H9 (cell line): ENCODE data around the gene SUFU. TPM values are rescaled to one million over a fixed set of nuclear protein-coding genes. Genes with fewer than 3 reads are reported as not detected.

Source experiments
- DNase-seq: peaks from one replicate; pipeline ENCODE4 v3.0.0-alpha.2; 2017
- H2AFZ ChIP-seq: one replicate; pipeline ENCODE4 v1.6.1; 2013; ENCODE audit warnings: mild to moderate bottlenecking, low read length, control low read depth, moderate library complexity
- H2AK5ac ChIP-seq: 2 replicates; pipeline ENCODE4 v1.6.1; 2013; ENCODE audit warnings: low read length, control low read depth, mixed read lengths; ENCODE audit not compliant: insufficient read length
- H2BK120ac ChIP-seq: one replicate; pipeline ENCODE4 v1.6.1; 2013; ENCODE audit warnings: low read depth, mild to moderate bottlenecking, low read length, control low read depth, inconsistent platforms; ENCODE audit not compliant: poor library complexity, severe bottlenecking
- H2BK12ac ChIP-seq: 2 replicates; pipeline ENCODE4 v1.6.1; 2013; ENCODE audit warnings: low read length, control low read depth, mixed read lengths, low read depth; ENCODE audit not compliant: insufficient read length
- H2BK15ac ChIP-seq: 2 replicates; pipeline ENCODE4 v1.6.1; 2013; ENCODE audit warnings: low read depth, low read length, control low read depth
- H2BK20ac ChIP-seq: one replicate; pipeline ENCODE4 v1.6.1; 2013; ENCODE audit warnings: low read depth, mild to moderate bottlenecking, low read length, control low read depth, inconsistent platforms; ENCODE audit not compliant: poor library complexity, severe bottlenecking
- H2BK5ac ChIP-seq: 2 replicates; pipeline ENCODE4 v1.6.1; 2013; ENCODE audit warnings: low read length, control low read depth, mixed read lengths; ENCODE audit not compliant: insufficient read length
- H3K14ac ChIP-seq: 2 replicates; pipeline ENCODE4 v1.6.1; 2013; ENCODE audit warnings: low read length, control low read depth; ENCODE audit not compliant: insufficient read depth
- H3K18ac ChIP-seq: 2 replicates; pipeline ENCODE4 v1.6.1; 2013; ENCODE audit warnings: low read depth, mild to moderate bottlenecking, mixed read lengths, low read length, control low read depth; ENCODE audit not compliant: insufficient read length
- H3K23ac ChIP-seq: 2 replicates; pipeline ENCODE4 v1.6.1; 2013; ENCODE audit warnings: low read length, control low read depth, mixed read lengths, low read depth; ENCODE audit not compliant: insufficient read length
- H3K23me2 ChIP-seq: 2 replicates; pipeline ENCODE4 v1.6.1; 2013; ENCODE audit warnings: low read depth, mild to moderate bottlenecking, mixed read lengths, low read length, control low read depth; ENCODE audit not compliant: insufficient read length, poor library complexity, severe bottlenecking
- H3K27ac ChIP-seq: 2 replicates; pipeline ENCODE4 v1.5.1; 2013; ENCODE audit warnings: low read length, control low read depth, mixed read lengths, low read depth; ENCODE audit not compliant: insufficient read length
- H3K27me3 ChIP-seq: 2 replicates; pipeline ENCODE4 v1.6.1; 2013; ENCODE audit warnings: low read length, control low read depth, inconsistent platforms; ENCODE audit not compliant: insufficient read depth
- H3K4ac ChIP-seq: 2 replicates; pipeline ENCODE4 v1.6.1; 2013; ENCODE audit warnings: low read depth, mild to moderate bottlenecking, control low read depth, inconsistent platforms, low read length, moderate library complexity
- H3K4me1 ChIP-seq: 2 replicates; pipeline ENCODE4 v1.6.1; 2013; ENCODE audit warnings: low read length, control low read depth, inconsistent platforms; ENCODE audit not compliant: insufficient read depth
- H3K4me2 ChIP-seq: 2 replicates; pipeline ENCODE4 v1.6.1; 2013; ENCODE audit warnings: low read length, control low read depth, mixed read lengths; ENCODE audit not compliant: insufficient read length, insufficient read depth
- H3K56ac ChIP-seq: 2 replicates; pipeline ENCODE4 v1.6.1; 2013; ENCODE audit warnings: low read depth, mild to moderate bottlenecking, mixed read lengths, low read length, control low read depth; ENCODE audit not compliant: insufficient read length
- H3K79me1 ChIP-seq: 2 replicates; pipeline ENCODE4 v1.6.1; 2013; ENCODE audit warnings: low read depth, mild to moderate bottlenecking, moderate library complexity, low read length, control low read depth, inconsistent platforms; ENCODE audit not compliant: insufficient read depth, poor library complexity, severe bottlenecking
- H3K79me2 ChIP-seq: 2 replicates; pipeline ENCODE4 v1.6.1; 2013; ENCODE audit warnings: low read length, control low read depth, inconsistent platforms; ENCODE audit not compliant: insufficient read depth
- H3K9ac ChIP-seq: 2 replicates; pipeline ENCODE4 v1.6.1; 2013; ENCODE audit warnings: low read length, control low read depth, mixed read lengths; ENCODE audit not compliant: insufficient read length; ENCODE audit errors: extremely low read depth
- H3K9me3 ChIP-seq: one replicate; pipeline ENCODE4 v1.6.1; 2013; ENCODE audit warnings: low read depth, low read length, inconsistent platforms; ENCODE audit not compliant: control insufficient read depth
- H3T11ph ChIP-seq: one replicate; pipeline ENCODE4 v1.6.1; 2013; ENCODE audit warnings: mild to moderate bottlenecking, low read length, control low read depth, inconsistent platforms
- H4K20me1 ChIP-seq: one replicate; pipeline ENCODE4 v1.6.1; 2013; ENCODE audit not compliant: control insufficient read depth, insufficient read length, insufficient read depth
- H4K5ac ChIP-seq: 2 replicates; pipeline ENCODE4 v1.6.1; 2013; ENCODE audit warnings: low read depth, mild to moderate bottlenecking, mixed read lengths, low read length, control low read depth; ENCODE audit not compliant: insufficient read length
- H4K8ac ChIP-seq: replicated peaks from 2 replicates; pipeline ENCODE4 v1.6.1; 2013; ENCODE audit warnings: low read length, control low read depth, mixed read lengths, low read depth; ENCODE audit not compliant: insufficient read length
- H4K91ac ChIP-seq: 2 replicates; pipeline ENCODE4 v1.6.1; 2013; ENCODE audit warnings: low read depth, mild to moderate bottlenecking, moderate library complexity, mixed read lengths, low read length, control low read depth; ENCODE audit not compliant: insufficient read length
- H3K27ac Mint-ChIP-seq, 3 experiments: 2 replicates in 2 of 3; 3 replicates in 1 of 3; pipeline ENCODE4 v1.8.0; 2020 to 2021; ENCODE audit warnings: mixed read lengths in 3 of 3, mild to moderate bottlenecking in 1 of 3, moderate library complexity in 1 of 3
- H3K27me3 Mint-ChIP-seq: 2 replicates; pipeline ENCODE4 v1.8.0; 2021; ENCODE audit warnings: low read depth, mild to moderate bottlenecking, moderate library complexity, mixed read lengths
- H3K36me3 Mint-ChIP-seq, 3 experiments: 2 replicates in 2 of 3; 3 replicates in 1 of 3; pipeline ENCODE4 v1.8.0; 2020 to 2021; ENCODE audit warnings: low read depth in 3 of 3, mixed read lengths in 3 of 3; ENCODE audit not compliant: insufficient read depth in 1 of 3
- H3K4me1 Mint-ChIP-seq, 2 experiments: 2 replicates each; pipeline ENCODE4 v1.8.0; 2020; ENCODE audit warnings: mixed read lengths in 2 of 2
- H3K4me3 Mint-ChIP-seq, 2 experiments: 2 replicates in 1 of 2; 3 replicates in 1 of 2; pipeline ENCODE4 v1.8.0; 2020 to 2021; ENCODE audit warnings: mild to moderate bottlenecking in 2 of 2, mixed read lengths in 2 of 2, moderate library complexity in 1 of 2
- H3K9me3 Mint-ChIP-seq, 2 experiments: 2 replicates in 1 of 2; 3 replicates in 1 of 2; pipeline ENCODE4 v1.8.0; 2020; ENCODE audit warnings: mild to moderate bottlenecking in 2 of 2, mixed read lengths in 2 of 2, moderate library complexity in 1 of 2
- WGBS: extraction: QIAGEN DNeasy Blood & Tissue Kit; methylation state at CpG from one replicate; pipeline ENCODE4 v1.1.7; 2013; ENCODE audit warnings: missing lambda C conversion rate, low lambda C conversion rate, mixed read lengths; ENCODE audit not compliant: insufficient read length; ENCODE audit errors: extremely low coverage; 5-methylcytosine and 5-hydroxymethylcytosine counted together
- total RNA-seq: library from RNA; stranded (reverse); gene quantifications from 2 replicates; pipeline ENCODE4 v1.2.1, GENCODE V29; 2021
- TF ChIP-seq, protein P1 (sequence below): fragments of 200-600 bp; sonication (generic); conservative IDR thresholded peaks from 3 replicates; pipeline ENCODE4 v1.8.0; 2021; ENCODE audit warnings: antibody characterized with exemption, mild to moderate bottlenecking

The SUFU gene
- total RNA-seq, 1 experiment from 2014 or later: 9.5 TPM

DNA sequence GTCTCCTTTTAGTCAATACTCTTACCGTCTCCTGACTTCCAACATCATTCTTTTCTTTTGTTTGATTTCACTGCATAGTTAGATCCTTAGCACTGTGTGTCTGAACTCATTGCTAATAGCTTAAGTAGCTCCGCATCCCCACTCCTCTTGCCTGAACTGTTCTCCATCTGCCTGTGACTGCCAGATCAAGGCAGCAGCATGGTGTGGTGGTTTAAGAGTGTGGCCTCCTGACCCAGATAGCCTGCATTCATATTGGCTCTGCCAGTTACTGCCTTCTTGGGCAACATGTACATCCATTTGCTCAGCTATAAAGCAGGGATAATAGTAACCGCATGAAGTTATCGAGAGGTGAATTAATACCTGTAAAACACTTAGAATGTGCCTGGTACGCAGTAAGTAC lies 50.8 kb downstream of the SUFU start:
- H3K4me1 Mint-ChIP-seq: no peaks in the 10 kb centered on the region
- no peak overlapping the region for H2BK15ac ChIP-seq
- H3K27ac ChIP-seq: no peak overlapping the region
- H2BK20ac ChIP-seq: no peak overlapping the region
- H3K14ac ChIP-seq: no peak overlapping the region
- no CpG with 5 or more reads among the region's 5 CpGs for WGBS
- H3K79me2 ChIP-seq: no peaks in the 10 kb centered on the region
- no peak overlapping the region for H4K8ac ChIP-seq
- TF ChIP-seq, protein P1, sequence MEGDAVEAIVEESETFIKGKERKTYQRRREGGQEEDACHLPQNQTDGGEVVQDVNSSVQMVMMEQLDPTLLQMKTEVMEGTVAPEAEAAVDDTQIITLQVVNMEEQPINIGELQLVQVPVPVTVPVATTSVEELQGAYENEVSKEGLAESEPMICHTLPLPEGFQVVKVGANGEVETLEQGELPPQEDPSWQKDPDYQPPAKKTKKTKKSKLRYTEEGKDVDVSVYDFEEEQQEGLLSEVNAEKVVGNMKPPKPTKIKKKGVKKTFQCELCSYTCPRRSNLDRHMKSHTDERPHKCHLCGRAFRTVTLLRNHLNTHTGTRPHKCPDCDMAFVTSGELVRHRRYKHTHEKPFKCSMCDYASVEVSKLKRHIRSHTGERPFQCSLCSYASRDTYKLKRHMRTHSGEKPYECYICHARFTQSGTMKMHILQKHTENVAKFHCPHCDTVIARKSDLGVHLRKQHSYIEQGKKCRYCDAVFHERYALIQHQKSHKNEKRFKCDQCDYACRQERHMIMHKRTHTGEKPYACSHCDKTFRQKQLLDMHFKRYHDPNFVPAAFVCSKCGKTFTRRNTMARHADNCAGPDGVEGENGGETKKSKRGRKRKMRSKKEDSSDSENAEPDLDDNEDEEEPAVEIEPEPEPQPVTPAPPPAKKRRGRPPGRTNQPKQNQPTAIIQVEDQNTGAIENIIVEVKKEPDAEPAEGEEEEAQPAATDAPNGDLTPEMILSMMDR: no peak
- no peak overlapping the region for H3K4ac ChIP-seq
- no peak overlapping the region for H3K23ac ChIP-seq
- no peak overlapping the region for H3K9ac ChIP-seq
- no peak overlapping the region for H3K4me2 ChIP-seq
- no peaks in the 10 kb centered on the region for H3K9me3 Mint-ChIP-seq
- H2BK120ac ChIP-seq: no peak overlapping the region
- no peaks in the 10 kb centered on the region for H3K79me1 ChIP-seq
- H3K18ac ChIP-seq: no peak overlapping the region
- peaks cover 5 to 17% (median 13%) of the 10 kb centered on the region in 3 experiments for H3K36me3 Mint-ChIP-seq
- no peaks in the 10 kb centered on the region for H3K23me2 ChIP-seq
- no peaks in the 10 kb centered on the region for H3K9me3 ChIP-seq
- no peak overlapping the region for H4K5ac ChIP-seq
- H2AK5ac ChIP-seq: no peak overlapping the region
- H3K56ac ChIP-seq: no peak overlapping the region
- no peak overlapping the region for H2BK5ac ChIP-seq
- no peak overlapping the region for H3T11ph ChIP-seq
- H3K4me1 ChIP-seq: no peaks in the 10 kb centered on the region
- no peak overlapping the region for H3K27ac Mint-ChIP-seq
- no peak overlapping the region for H2AFZ ChIP-seq
- no peaks in the 10 kb centered on the region for H3K27me3 ChIP-seq
- peaks cover 18% of the 10 kb centered on the region for H3K27me3 Mint-ChIP-seq
- no peak for DNase-seq
- H3K4me3 Mint-ChIP-seq: no peak overlapping the region
- no peak overlapping the region for H2BK12ac ChIP-seq
- H4K20me1 ChIP-seq: no peaks in the 10 kb centered on the region
- H4K91ac ChIP-seq: no peak overlapping the region
